Liver (tissue), 9 donors: ENCODE measurements around the gene NPEPL1. TPM values are rescaled to one million over a fixed set of nuclear protein-coding genes. Genes with fewer than 3 reads are reported as not detected.

Source experiments
- DNase-seq: peaks from one replicate; pipeline ENCODE4 v3.0.0-alpha.2; 2017; ENCODE audit warnings: low spot score
- H3K27ac ChIP-seq, 2 donors: one replicate each; pipeline ENCODE4 v1.7.0; 2013; ENCODE audit warnings: inconsistent platforms in 2 of 2, low read length in 2 of 2, control low read depth in 1 of 2, low read depth in 1 of 2, mild to moderate bottlenecking in 1 of 2
- H3K27me3 ChIP-seq, 4 donors: one replicate each; pipeline versions ENCODE4 v1.6.1 to v1.7.0; 2013; ENCODE audit warnings: low read length in 3 of 4, inconsistent platforms in 1 of 4, mild to moderate bottlenecking in 1 of 4, moderate library complexity in 1 of 4; ENCODE audit not compliant: control insufficient read depth in 4 of 4, insufficient read depth in 4 of 4
- H3K36me3 ChIP-seq, 4 donors: one replicate each; pipeline versions ENCODE4 v1.6.1 to v1.7.0; 2013; ENCODE audit warnings: low read length in 3 of 4, mild to moderate bottlenecking in 3 of 4, low read depth in 1 of 4, moderate library complexity in 1 of 4; ENCODE audit not compliant: control insufficient read depth in 4 of 4, insufficient read depth in 3 of 4
- H3K4me1 ChIP-seq, 4 donors: one replicate each; pipeline versions ENCODE4 v1.6.1 to v1.7.0; 2013; ENCODE audit warnings: low read length in 3 of 4, mild to moderate bottlenecking in 3 of 4, moderate library complexity in 1 of 4; ENCODE audit not compliant: control insufficient read depth in 4 of 4, insufficient read depth in 4 of 4
- H3K4me3 ChIP-seq, 3 donors: one replicate each; pipeline versions ENCODE4 v1.6.1 to v1.7.0; 2013; ENCODE audit warnings: low read length in 3 of 3, control low read depth in 1 of 3, low read depth in 1 of 3, mild to moderate bottlenecking in 1 of 3
- H3K9ac ChIP-seq, 2 donors: one replicate each; pipeline ENCODE4 v1.7.0; 2013; ENCODE audit warnings: low read length in 2 of 2, mild to moderate bottlenecking in 2 of 2, moderate library complexity in 2 of 2, control low read depth in 1 of 2, low read depth in 1 of 2
- H3K9me3 ChIP-seq, 4 donors: one replicate each; pipeline versions ENCODE4 v1.6.1 to v1.7.0; 2013; ENCODE audit warnings: low read length in 3 of 4; ENCODE audit not compliant: control insufficient read depth in 4 of 4
- ATF3 ChIP-seq: IDR thresholded peaks from 2 replicates; pipeline ENCODE4 v1.6.1; 2016; ENCODE audit warnings: antibody characterized with exemption
- EGR1 ChIP-seq, 2 donors: IDR thresholded peaks; 2 replicates each; pipeline ENCODE4 v1.6.1; 2016 to 2018; ENCODE audit warnings: antibody characterized with exemption in 2 of 2, low read depth in 2 of 2
- FOXA1 ChIP-seq: IDR thresholded peaks from 2 replicates; pipeline ENCODE4 v1.6.1; 2016; ENCODE audit warnings: antibody characterized with exemption
- FOXA2 ChIP-seq: IDR thresholded peaks from 2 replicates; pipeline ENCODE4 v1.6.1; 2016; ENCODE audit warnings: antibody characterized with exemption
- GABPA ChIP-seq, 2 donors: IDR thresholded peaks in 1 of 2; conservative IDR thresholded peaks in 1 of 2; 2 replicates each; pipeline ENCODE4 v1.6.1; 2016; ENCODE audit warnings: antibody characterized with exemption in 2 of 2, mild to moderate bottlenecking in 1 of 2, moderate library complexity in 1 of 2
- HNF4A ChIP-seq, 2 donors: conservative IDR thresholded peaks; 2 replicates each; pipeline ENCODE4 v1.6.1; 2016; ENCODE audit warnings: antibody characterized with exemption in 2 of 2, mild to moderate bottlenecking in 2 of 2
- HNF4G ChIP-seq: IDR thresholded peaks from 2 replicates; pipeline ENCODE4 v1.6.1; 2016; ENCODE audit warnings: antibody characterized with exemption
- JUND ChIP-seq, 2 donors: IDR thresholded peaks; 2 replicates each; pipeline ENCODE4 v1.6.1; 2016; ENCODE audit warnings: antibody characterized with exemption in 2 of 2
- MAX ChIP-seq: IDR thresholded peaks from 2 replicates; pipeline ENCODE4 v1.6.1; 2016; ENCODE audit warnings: antibody characterized with exemption
- NR2F2 ChIP-seq: IDR thresholded peaks from 2 replicates; pipeline ENCODE4 v1.6.1; 2016; ENCODE audit warnings: antibody characterized with exemption
- RAD21 ChIP-seq, 2 donors: IDR thresholded peaks; 2 replicates each; pipeline ENCODE4 v1.6.1; 2016; ENCODE audit warnings: antibody characterized with exemption in 2 of 2, mild to moderate bottlenecking in 2 of 2
- REST ChIP-seq: IDR thresholded peaks from 2 replicates; pipeline ENCODE4 v1.6.1; 2016; ENCODE audit warnings: antibody characterized with exemption, mild to moderate bottlenecking
- RXRA ChIP-seq, 2 donors: IDR thresholded peaks; 2 replicates each; pipeline ENCODE4 v1.6.1; 2017 to 2018; ENCODE audit warnings: antibody characterized with exemption in 2 of 2, mild to moderate bottlenecking in 1 of 2
- SP1 ChIP-seq: IDR thresholded peaks from 2 replicates; pipeline ENCODE4 v1.6.1; 2018; ENCODE audit warnings: antibody characterized with exemption, mild to moderate bottlenecking
- TAF1 ChIP-seq: conservative IDR thresholded peaks from 2 replicates; pipeline ENCODE4 v1.6.1; 2016; ENCODE audit warnings: antibody characterized with exemption, mild to moderate bottlenecking
- YY1 ChIP-seq: IDR thresholded peaks from 2 replicates; pipeline ENCODE4 v1.6.1; 2016; ENCODE audit warnings: antibody characterized with exemption, mild to moderate bottlenecking
- WGBS: extraction: QIAGEN DNeasy Blood & Tissue Kit; methylation state at CpG from one replicate; pipeline ENCODE4 v1.1.7; 2013; 5-methylcytosine and 5-hydroxymethylcytosine counted together
- polyA plus RNA-seq, 2 donors: library from polyadenylated mRNA; stranded (reverse) in 1 of 2; unstranded in 1 of 2; fragments of 200-250 nt in 1 of 2; fragments of >200 nt in 1 of 2; fragmentation: Nextera tagmentation in 1 of 2; extraction: Ambion mirVana in 1 of 2; gene quantifications; one replicate each; pipeline versions ENCODE4 v1.2.1 to v1.2.3, GENCODE V29; 2013 to 2015
- total RNA-seq, 2 donors: library from RNA; depleted of rRNA; stranded (reverse); fragments of >200 nt; gene quantifications; one replicate each; pipeline ENCODE4 v1.2.3, GENCODE V29; 2014
- TF ChIP-seq, protein P1 (sequence below): fragments of 150-350 bp; IDR thresholded peaks from 2 replicates; pipeline ENCODE4 v1.5.1; 2017; ENCODE audit warnings: improper control_type of control experiment, low read depth, low read length; ENCODE audit not compliant: missing input control
- TF ChIP-seq, protein P2 (sequence below): IDR thresholded peaks from 2 replicates; pipeline ENCODE4 v1.6.1; 2016; ENCODE audit warnings: antibody characterized with exemption
- donor health status: healthy.
- donor health status: healthy.
- donor health status: healthy.
- donor health status: healthy.
- donor health status: healthy.

The NPEPL1 gene
- total and polyA plus RNA-seq, 4 donors, result 8.0 to 13.3 (median 10.9) TPM

- no peak for DNase-seq
- Histone ChIP-seq H3K4me3 (no peak overlapping the region), H3K9ac (no peak overlapping the region), H3K27me3 (peaks cover 0 to 7% (median 0%) of the 10 kb centered on the region in 4 donors), H3K27ac (no peak overlapping the region), H3K4me1 (peaks cover 0 to 2% (median 0%) of the 10 kb centered on the region in 4 donors), H3K9me3 (no peaks in the 10 kb centered on the region), H3K36me3 (no peaks in the 10 kb centered on the region)
- TF ChIP-seq FOXA1 (no peak), GABPA (IDR thresholded peaks at IDR 0.05 in 1 of 2, conservative IDR thresholded peaks at IDR 0.05 in 1 of 2) (no peak), NR2F2 (no peak), RXRA (IDR thresholded peaks at IDR 0.05) (no peak), FOXA2 (no peak), EGR1 (IDR thresholded peaks at IDR 0.05; ENCODE audit: low read depth in 2 of 2) (no peak), SP1 (no peak), JUND (IDR thresholded peaks at IDR 0.05) (no peak), HNF4G (no peak), REST (no peak), RAD21 (IDR thresholded peaks at IDR 0.05) (no peak), HNF4A (conservative IDR thresholded peaks at IDR 0.05) (no peak), ATF3 (no peak), MAX (no peak), YY1 (no peak), TAF1 (no peak)
- TF ChIP-seq, protein P1, sequence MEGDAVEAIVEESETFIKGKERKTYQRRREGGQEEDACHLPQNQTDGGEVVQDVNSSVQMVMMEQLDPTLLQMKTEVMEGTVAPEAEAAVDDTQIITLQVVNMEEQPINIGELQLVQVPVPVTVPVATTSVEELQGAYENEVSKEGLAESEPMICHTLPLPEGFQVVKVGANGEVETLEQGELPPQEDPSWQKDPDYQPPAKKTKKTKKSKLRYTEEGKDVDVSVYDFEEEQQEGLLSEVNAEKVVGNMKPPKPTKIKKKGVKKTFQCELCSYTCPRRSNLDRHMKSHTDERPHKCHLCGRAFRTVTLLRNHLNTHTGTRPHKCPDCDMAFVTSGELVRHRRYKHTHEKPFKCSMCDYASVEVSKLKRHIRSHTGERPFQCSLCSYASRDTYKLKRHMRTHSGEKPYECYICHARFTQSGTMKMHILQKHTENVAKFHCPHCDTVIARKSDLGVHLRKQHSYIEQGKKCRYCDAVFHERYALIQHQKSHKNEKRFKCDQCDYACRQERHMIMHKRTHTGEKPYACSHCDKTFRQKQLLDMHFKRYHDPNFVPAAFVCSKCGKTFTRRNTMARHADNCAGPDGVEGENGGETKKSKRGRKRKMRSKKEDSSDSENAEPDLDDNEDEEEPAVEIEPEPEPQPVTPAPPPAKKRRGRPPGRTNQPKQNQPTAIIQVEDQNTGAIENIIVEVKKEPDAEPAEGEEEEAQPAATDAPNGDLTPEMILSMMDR, result no peak
- TF ChIP-seq, protein P2, sequence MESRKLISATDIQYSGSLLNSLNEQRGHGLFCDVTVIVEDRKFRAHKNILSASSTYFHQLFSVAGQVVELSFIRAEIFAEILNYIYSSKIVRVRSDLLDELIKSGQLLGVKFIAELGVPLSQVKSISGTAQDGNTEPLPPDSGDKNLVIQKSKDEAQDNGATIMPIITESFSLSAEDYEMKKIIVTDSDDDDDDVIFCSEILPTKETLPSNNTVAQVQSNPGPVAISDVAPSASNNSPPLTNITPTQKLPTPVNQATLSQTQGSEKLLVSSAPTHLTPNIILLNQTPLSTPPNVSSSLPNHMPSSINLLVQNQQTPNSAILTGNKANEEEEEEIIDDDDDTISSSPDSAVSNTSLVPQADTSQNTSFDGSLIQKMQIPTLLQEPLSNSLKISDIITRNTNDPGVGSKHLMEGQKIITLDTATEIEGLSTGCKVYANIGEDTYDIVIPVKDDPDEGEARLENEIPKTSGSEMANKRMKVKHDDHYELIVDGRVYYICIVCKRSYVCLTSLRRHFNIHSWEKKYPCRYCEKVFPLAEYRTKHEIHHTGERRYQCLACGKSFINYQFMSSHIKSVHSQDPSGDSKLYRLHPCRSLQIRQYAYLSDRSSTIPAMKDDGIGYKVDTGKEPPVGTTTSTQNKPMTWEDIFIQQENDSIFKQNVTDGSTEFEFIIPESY, result no peak
- WGBS, result 90% methylated on average over 10 of the region's 10 CpGs
Measured at GRCh38 chr20:58751979-58752378, 59.4 kb downstream of the NPEPL1 start.
